Mesodermal cell (in vitro differentiated cells): ENCODE results near the gene LITAF. TPM values are rescaled to one million over a fixed set of nuclear protein-coding genes. Genes with fewer than 3 reads are reported as not detected.

Experiments
- H3K27ac ChIP-seq: 2 replicates; pipeline ENCODE4 v1.7.0; 2013; ENCODE audit warnings: mild to moderate bottlenecking, low read depth, low read length, moderate library complexity; ENCODE audit not compliant: severe bottlenecking
- H3K36me3 ChIP-seq: 2 replicates; pipeline ENCODE4 v1.7.1; 2013; ENCODE audit warnings: mild to moderate bottlenecking, low read length, moderate library complexity; ENCODE audit not compliant: control insufficient read depth, insufficient read depth
- H3K4me1 ChIP-seq: one replicate; pipeline ENCODE4 v1.7.1; 2013; ENCODE audit warnings: mild to moderate bottlenecking, low read length; ENCODE audit not compliant: insufficient read depth, control insufficient read depth, poor library complexity, severe bottlenecking
- H3K4me3 ChIP-seq: 2 replicates; pipeline ENCODE4 v1.7.0; 2013; ENCODE audit warnings: low read length, control low read depth, mild to moderate bottlenecking; ENCODE audit not compliant: insufficient read depth, poor library complexity, severe bottlenecking; ENCODE audit errors: extremely low read depth
- H3K9me3 ChIP-seq: 2 replicates; pipeline ENCODE4 v1.7.1; 2013; ENCODE audit warnings: mild to moderate bottlenecking, low read length, moderate library complexity; ENCODE audit not compliant: control insufficient read depth
- WGBS, 2 experiments: methylation state at CpG; one replicate each; pipeline ENCODE4 v1.1.5; 2013; ENCODE audit warnings: missing lambda C conversion rate in 2 of 2; ENCODE audit not compliant: insufficient coverage in 2 of 2; 5-methylcytosine and 5-hydroxymethylcytosine counted together
- polyA plus RNA-seq, 2 experiments: library from polyadenylated mRNA; stranded (reverse); fragments of 50-300 nt; gene quantifications; one replicate each; pipeline ENCODE4 v1.2.3, GENCODE V29; 2013

Gene LITAF
- 112 TPM for polyA plus RNA-seq (2013, experiment 1 of 2)
- polyA plus RNA-seq (2013, experiment 2 of 2): 88.5 TPM

DNA sequence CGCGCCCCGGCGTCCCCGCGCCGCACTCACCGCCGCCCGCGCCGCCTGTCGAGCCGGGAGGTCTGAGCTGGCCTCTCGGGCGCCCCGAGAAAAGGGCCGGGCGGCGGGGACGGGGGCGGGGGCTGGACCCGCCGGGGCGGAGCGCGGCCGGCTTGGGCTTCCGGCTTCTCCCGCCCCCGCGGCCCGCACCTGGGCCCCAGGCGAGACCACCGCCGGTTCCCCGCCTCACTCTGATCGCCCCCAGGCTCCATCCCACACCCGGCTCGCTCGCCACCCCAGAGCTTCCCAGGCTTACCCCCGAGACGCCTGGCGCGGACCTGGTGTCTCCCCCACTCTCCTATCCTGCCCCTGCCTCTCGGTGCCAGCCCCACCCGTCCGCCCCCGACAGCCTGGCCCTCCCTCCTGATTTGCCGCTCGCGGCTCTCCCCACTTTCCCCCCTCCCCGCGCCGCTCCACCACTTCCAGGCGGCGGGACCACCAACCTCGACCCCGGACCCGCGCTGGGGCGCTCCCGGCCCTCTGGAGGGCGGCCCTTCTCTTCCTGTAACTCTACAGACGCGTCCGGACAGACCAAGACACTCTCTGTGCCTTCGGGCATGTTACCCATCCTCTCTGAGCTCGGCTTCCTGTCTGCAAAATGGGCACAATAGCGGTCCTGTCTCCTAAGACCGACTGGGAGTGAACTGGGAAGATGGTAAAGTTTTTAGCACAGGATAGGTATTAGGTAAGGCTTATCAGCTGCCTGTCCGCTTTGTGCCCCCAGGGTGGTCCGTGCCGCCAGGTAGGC lies at the start of gene LITAF:
Gene LITAF, minus strand, starts transcription at position 64 of the 787 bp plus-strand sequence. CDS start 30,189 bp downstream, outside the sequence.
- Histone ChIP-seq H3K9me3 (no peaks in the 10 kb centered on the region), H3K27ac (peak within 1 kb of the TSS; percentile 20)
- 5 to 7% methylated on average over 57 to 61 of the region's 74 CpGs for WGBS, 2 experiments

DNA sequence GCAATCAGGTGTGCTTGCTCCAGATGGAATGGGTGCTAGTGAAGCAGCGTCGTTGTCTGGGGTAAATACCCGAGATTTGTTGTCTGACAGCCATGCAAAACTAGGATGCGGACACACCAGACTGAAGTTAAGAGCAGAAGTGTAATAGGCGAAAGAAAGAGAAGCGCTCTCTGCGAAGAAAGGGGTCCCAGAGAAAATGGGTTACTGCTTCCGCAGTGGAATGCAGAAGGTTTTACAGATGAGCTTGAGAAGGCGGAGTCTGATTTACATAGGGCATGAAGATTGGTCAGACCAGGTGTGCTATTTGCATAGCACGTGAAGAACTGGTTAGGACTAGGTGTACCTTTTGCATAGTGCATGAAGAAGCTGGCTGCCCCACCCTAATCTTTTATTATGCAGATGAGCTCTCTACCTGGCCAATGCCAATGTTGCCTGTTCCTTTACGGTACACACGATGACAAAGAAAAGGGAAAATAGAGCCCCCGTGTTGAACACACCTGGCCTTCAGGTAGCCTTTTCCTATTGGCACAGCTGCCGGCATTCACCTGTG lies 49.5 kb upstream of the LITAF start:
- Histone ChIP-seq H3K4me3 (no peak overlapping the region), H3K9me3 (no peaks in the 10 kb centered on the region), H3K4me1 (peaks cover 26% of the 10 kb centered on the region), H3K36me3 (no peaks in the 10 kb centered on the region), H3K27ac (no peak overlapping the region)
- 35 to 42% methylated on average over 13 to 14 of the region's 14 CpGs for WGBS, 2 experiments

More for the DNA sequence above, at the start of gene LITAF:
- H3K4me1 ChIP-seq: peaks cover 13% of the 10 kb centered on the region
- peak within 1 kb of the TSS; percentile 72 for H3K4me3 ChIP-seq
- H3K36me3 ChIP-seq: no peaks in the 10 kb centered on the region

DNA sequence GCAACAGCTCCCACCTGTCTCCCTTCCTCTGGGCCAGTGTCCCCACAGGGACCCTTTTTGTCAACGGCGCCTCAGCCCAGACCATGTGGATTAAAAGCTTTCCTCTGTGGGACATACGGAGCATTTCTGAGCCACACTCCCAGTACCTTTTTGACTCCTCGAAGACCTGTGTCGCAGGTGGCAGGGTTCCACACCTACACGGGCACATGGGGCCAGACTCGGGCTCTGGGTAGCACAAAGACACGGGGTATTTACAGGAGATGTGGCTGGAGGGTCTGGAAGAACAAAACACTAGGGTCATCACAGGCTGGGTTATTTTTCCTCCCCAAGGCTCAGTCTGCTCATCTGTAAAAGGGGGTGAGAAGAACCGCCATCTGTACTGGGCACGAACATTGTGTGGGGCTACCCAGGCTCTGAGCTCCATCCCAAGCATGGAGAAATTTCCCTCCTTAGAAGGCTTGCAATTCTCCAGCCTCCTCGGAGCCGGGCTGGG lies 49.0 kb upstream of the LITAF start:
- Histone ChIP-seq H3K9me3 (no peaks in the 10 kb centered on the region), H3K4me1 (peaks cover 23% of the 10 kb centered on the region), H3K27ac (no peak overlapping the region), H3K36me3 (no peaks in the 10 kb centered on the region), H3K4me3 (no peak overlapping the region)
- WGBS, 2 experiments: 77 to 81% methylated on average over 12 of the region's 12 CpGs

DNA sequence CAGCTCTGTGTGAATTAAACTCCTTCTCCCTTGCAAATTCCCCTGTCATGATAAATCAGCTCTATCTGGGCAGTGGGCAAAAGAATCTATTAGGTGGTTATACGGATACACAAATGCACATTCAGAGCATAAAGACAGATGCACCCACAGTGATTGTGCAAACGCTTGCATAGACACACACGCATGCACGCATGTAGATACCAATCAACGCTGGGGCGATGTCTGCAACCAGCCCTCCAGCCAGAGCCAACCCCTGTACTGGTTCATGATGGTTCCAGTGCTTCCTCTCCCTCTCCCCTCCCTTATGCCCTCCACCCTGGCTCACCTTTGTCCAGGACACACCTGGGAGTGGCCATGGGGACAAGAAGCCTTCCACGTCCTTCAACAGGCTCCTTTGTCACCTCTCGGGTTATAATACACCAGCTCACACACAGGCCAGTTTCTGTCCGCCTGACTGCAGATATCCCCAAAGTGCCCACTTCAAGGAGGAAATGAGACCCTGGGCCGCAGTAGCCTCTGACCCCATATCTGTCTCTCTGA lies 48.5 kb upstream of the LITAF start:
- 89 to 95% methylated on average over 9 to 10 of the region's 10 CpGs for WGBS, 2 experiments
- Histone ChIP-seq H3K36me3 (no peaks in the 10 kb centered on the region), H3K27ac (no peak overlapping the region), H3K4me3 (no peak overlapping the region), H3K9me3 (no peaks in the 10 kb centered on the region), H3K4me1 (peaks cover 18% of the 10 kb centered on the region)

DNA sequence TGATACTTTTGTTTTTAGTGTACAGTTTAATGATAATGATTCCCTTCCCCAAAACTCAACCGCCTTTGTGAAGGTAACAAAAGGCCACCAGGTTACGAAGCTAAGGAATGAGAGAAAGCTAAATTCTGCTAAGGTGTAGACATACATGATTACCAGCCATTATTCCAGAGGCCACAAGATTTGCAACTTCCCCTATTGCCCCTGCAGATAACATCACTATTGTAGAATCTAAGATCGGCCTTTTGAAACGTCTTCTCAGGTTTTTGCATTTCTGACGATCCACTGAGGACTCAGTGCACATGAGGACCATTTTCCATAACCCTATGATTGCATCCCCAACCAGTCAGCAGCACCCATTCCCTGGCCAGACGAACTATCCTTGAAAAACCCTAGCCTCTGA lies 47.6 kb upstream of the LITAF start:
- WGBS, 2 experiments: 92 to 94% methylated on average over 4 of the region's 6 CpGs
- no peak overlapping the region for H3K27ac ChIP-seq
- H3K9me3 ChIP-seq: no peaks in the 10 kb centered on the region
- H3K36me3 ChIP-seq: no peaks in the 10 kb centered on the region
- peaks cover 15% of the 10 kb centered on the region for H3K4me1 ChIP-seq
- no peak overlapping the region for H3K4me3 ChIP-seq

DNA sequence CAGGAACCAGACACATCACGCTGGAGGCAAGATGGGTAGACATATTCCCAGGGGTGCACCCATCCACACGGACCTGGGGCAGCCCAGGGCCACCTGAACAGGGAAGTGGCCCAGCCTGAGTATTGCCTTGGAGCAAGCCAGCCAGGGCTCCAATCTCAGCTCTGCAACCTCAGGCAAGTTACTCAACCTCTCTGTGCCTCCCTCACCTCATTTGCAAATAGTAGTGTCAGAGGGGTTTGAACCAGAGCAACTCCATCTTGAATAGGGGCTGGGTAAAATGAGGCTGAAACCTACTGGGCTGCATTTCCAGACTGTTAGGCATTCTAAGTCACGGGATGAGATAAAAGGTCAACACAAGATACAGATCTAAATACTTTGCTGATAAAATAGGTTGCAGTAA lies 46.4 kb upstream of the LITAF start:
- H3K4me1 ChIP-seq: peaks cover 19% of the 10 kb centered on the region
- H3K27ac ChIP-seq: peak overlapping the region; percentile 80
- WGBS, 2 experiments: 86 to 92% methylated on average over 2 to 3 of the region's 3 CpGs
- no peaks in the 10 kb centered on the region for H3K9me3 ChIP-seq
- H3K4me3 ChIP-seq: no peak overlapping the region
- no peaks in the 10 kb centered on the region for H3K36me3 ChIP-seq

DNA sequence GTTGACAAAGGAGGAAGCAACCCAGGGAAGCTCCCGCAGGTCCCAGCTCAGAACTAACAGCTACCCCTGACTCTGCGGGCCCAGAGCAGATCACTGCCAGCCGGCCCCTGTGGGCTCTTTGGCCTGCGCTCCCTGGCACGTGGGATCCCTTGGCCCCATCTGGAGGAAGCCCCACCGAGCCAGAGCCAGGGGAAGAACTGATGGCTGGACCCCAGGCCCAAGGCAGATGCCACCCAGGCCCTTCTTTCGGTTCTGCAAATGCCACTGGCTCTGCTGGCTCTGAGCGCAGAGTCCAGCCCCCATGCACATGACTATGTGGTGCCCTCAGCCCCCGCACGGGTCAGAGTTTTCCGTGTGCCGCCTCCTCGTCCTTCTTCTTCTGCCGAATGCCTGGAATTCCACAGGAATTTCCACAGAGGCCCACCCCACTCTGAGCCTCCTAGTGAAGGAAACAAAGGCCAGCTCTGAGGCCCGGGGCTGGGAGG lies 45.8 kb upstream of the LITAF start:
- Histone ChIP-seq H3K4me3 (no peak overlapping the region), H3K9me3 (no peaks in the 10 kb centered on the region), H3K36me3 (no peaks in the 10 kb centered on the region), H3K27ac (peak overlapping the region; percentile 80), H3K4me1 (peaks cover 21% of the 10 kb centered on the region)
- WGBS, 2 experiments: 51 to 69% methylated on average over 14 of the region's 15 CpGs

DNA sequence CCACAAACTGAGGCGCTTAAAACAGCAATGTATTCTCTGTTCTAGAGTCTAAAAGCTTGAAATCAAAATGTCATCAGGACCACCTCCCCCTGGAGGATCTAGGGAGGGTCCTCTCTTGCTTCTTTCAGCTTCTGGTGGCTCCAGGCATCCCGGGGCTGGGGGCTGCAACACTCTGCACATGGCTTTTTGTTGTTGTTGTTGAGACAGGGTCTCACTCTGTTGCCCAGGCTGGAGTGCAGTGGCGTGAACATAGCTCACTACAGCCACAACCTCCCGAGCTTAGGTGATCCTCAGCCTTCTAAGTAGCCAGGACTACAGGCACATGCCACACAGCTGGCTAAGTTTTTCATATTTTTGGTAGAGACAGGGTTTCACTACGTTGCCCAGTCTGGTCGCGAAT lies 44.5 kb upstream of the LITAF start:
- H3K36me3 ChIP-seq: no peaks in the 10 kb centered on the region
- no peak overlapping the region for H3K27ac ChIP-seq
- peaks cover 24% of the 10 kb centered on the region for H3K4me1 ChIP-seq
- H3K4me3 ChIP-seq: no peak overlapping the region
- WGBS, 2 experiments: 90 to 94% methylated on average over 4 to 6 of the region's 7 CpGs
- H3K9me3 ChIP-seq: no peaks in the 10 kb centered on the region

DNA sequence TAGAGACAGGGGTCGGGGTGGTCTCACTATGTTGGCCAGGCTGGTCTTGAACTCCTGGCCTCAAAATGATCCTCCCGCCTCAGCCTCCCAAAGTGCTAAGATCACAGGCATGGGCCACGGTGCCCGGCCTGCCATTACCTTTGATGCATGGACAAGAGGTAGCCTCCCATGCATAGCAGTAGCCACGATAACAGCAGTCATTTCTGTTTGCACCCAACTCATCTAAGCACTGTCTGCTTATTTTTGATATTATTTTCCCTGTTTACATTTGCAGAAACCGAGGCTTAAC lies 44.0 kb upstream of the LITAF start:
- H3K4me3 ChIP-seq: no peak overlapping the region
- peaks cover 24% of the 10 kb centered on the region for H3K4me1 ChIP-seq
- H3K27ac ChIP-seq: no peak overlapping the region
- no peaks in the 10 kb centered on the region for H3K36me3 ChIP-seq
- 92 to 98% methylated on average over 6 of the region's 6 CpGs for WGBS, 2 experiments
- no peaks in the 10 kb centered on the region for H3K9me3 ChIP-seq

DNA sequence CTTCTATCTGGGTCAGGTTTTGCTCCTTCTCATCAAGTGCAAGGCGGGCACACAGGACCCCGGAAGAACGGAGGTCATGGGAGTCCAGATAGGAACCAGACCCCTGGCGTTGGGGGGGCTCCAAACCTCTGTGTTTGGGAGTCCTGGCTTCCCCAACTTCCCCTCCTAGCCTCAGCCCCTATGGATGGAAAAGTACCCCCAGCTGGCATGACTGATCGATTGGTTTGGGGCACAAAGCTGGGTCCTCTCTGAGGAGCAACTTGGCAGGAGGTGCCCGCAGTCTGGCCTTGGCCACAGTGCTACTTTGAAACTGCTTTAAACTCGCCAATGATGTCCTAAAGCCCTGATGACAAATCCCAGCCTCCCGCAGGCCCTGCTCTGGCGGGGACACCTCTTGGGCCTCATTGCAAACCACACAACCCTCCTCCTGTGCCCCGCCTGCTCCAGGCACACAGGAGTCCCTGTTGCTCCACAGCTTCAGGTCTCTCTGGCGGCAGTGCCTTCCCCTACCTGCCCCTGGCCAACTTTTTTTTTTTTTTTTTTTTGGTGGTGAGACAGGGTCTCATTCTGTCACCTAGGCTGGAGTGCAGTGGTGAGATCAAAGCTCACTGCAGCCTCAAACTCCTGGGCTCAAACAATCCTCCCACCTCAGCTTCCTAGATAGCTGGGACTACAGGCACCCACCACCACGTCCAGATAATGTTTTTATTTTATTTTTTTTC lies 43.5 kb upstream of the LITAF start:
- H3K9me3 ChIP-seq: no peaks in the 10 kb centered on the region
- peaks cover 24% of the 10 kb centered on the region for H3K4me1 ChIP-seq
- WGBS, 2 experiments: 96% methylated on average over 8 to 10 of the region's 12 CpGs
- H3K36me3 ChIP-seq: no peaks in the 10 kb centered on the region
- no peak overlapping the region for H3K4me3 ChIP-seq
- H3K27ac ChIP-seq: no peak overlapping the region
